Heart left ventricle (tissue), 16 donors: Measurements from ENCODE around the gene ZNF446. TPM values are rescaled to one million over a fixed set of nuclear protein-coding genes. Genes with fewer than 3 reads are reported as not detected.
A peak's percentile ranks its signal among the peaks of the same experiment; 100 is the strongest.

Experiments used
- ATAC-seq, 4 donors: fragments of 200-7000 bp; cut with Tn5 transposase; one replicate each; pipeline ENCODE4 v1.9.1; 2020 to 2022; ENCODE audit warnings: moderate library complexity in 4 of 4, mild to moderate bottlenecking in 3 of 4, moderate number of reproducible peaks in 1 of 4
- DNase-seq, 5 donors: peaks; one replicate each; pipeline ENCODE4 v3.0.0-alpha.2; 2020
- H3K27ac ChIP-seq, 12 donors: fragments of 200-600 bp; sonication (generic) in 4 of 12; one replicate each; pipeline versions ENCODE4 v1.5.0 to v1.8.0; 2016 to 2022; ENCODE audit warnings: mild to moderate bottlenecking in 2 of 12
- H3K27me3 ChIP-seq, 9 donors: fragments of 200-600 bp; sonication (generic) in 2 of 9; one replicate each; pipeline versions ENCODE4 v1.5.1 to v1.8.0; 2016 to 2022; ENCODE audit warnings: mild to moderate bottlenecking in 3 of 9
- H3K36me3 ChIP-seq, 9 donors: fragments of 200-600 bp; sonication (generic) in 2 of 9; one replicate each; pipeline versions ENCODE4 v1.5.0 to v1.8.0; 2018 to 2022; ENCODE audit warnings: mild to moderate bottlenecking in 2 of 9
- H3K4me1 ChIP-seq, 12 donors: fragments of 200-600 bp; sonication (generic) in 4 of 12; one replicate each; pipeline versions ENCODE4 v1.5.0 to v1.8.0; 2016 to 2022; ENCODE audit warnings: mild to moderate bottlenecking in 3 of 12
- H3K4me3 ChIP-seq, 12 donors: fragments of 200-600 bp; sonication (generic) in 4 of 12; one replicate each; pipeline versions ENCODE4 v1.5.0 to v1.8.0; 2017 to 2022; ENCODE audit warnings: mild to moderate bottlenecking in 9 of 12, moderate library complexity in 4 of 12
- H3K9me3 ChIP-seq, 12 donors: fragments of 200-600 bp; sonication (generic) in 4 of 12; one replicate each; pipeline versions ENCODE4 v1.5.0 to v1.8.0; 2016 to 2022; ENCODE audit warnings: mild to moderate bottlenecking in 1 of 12
- POLR2A ChIP-seq, 2 donors: fragments of 450-650 bp; IDR thresholded peaks; one replicate each; pipeline ENCODE4 v1.6.1; 2017; ENCODE audit warnings: antibody characterized with exemption in 2 of 2, mild to moderate bottlenecking in 2 of 2, moderate library complexity in 2 of 2
- WGBS, 4 donors: extraction: QIAGEN DNeasy Blood & Tissue Kit in 2 of 4; methylation state at CpG; one replicate each; pipeline versions ENCODE4 v1.1.5 to v1.1.7; 2013 to 2018; 5-methylcytosine and 5-hydroxymethylcytosine counted together
- intact Hi-C, 10 donors: fragments of 100-400 bp; cut with DNase I; formaldehyde crosslinking; loops; one replicate each; pipeline versions ENCODE4 v1.11.1 to v1.14.2; 2022
- polyA plus RNA-seq, 2 donors: library from polyadenylated mRNA; stranded (reverse); fragments of 200-250 nt; gene quantifications; one replicate each; pipeline ENCODE4 v1.2.3, GENCODE V29; 2013
- total RNA-seq, 9 donors: library from RNA; depleted of rRNA in 2 of 9; stranded (reverse); fragments of >200 nt in 2 of 9; fragmentation: NEBNext Ultra II Directional in 3 of 9; extraction: Animal tissue kit (Norgen Biotek cat#: 25700) in 3 of 9; gene quantifications; one replicate each; pipeline versions ENCODE4 v1.1.0 to v1.2.4, GENCODE V29; 2016 to 2023
- TF ChIP-seq, protein P1 (sequence below), 12 donors: fragments of 200-600 bp; sonication (generic) in 4 of 12; IDR thresholded peaks; one replicate each; pipeline versions ENCODE4 v1.5.0 to v1.8.0; 2018 to 2022; ENCODE audit warnings: antibody characterized with exemption in 12 of 12, mild to moderate bottlenecking in 5 of 12
- donor health status: ischemic (EF 13 %, LVEDD 7.1; RV severe dilation, severe dysfunction).
- donor health status: healthy with polysubstance abuse.
- donor health status: DM: no; HTN: yes; CAD: no.
- donor health status: DM: no; HTN: no; CAD: no.
- donor health status: ischemic (EF 25% LVEDD 6.9; RV normal size, moderate dysfunction).
- donor health status: ischemic (EF 25% LVEDD 5.7; RV mildly dilated, moderate dysfunction).
- donor health status: healthy.
- donor health status: DM: yes; HTN: yes; CAD: no.
- donor health status: ischemic (EF 35%, LVEDD 5.7; RV mildly dilated, moderate dysfunction).
- donor health status: nonischemic (EF 11% LVEDD 7.7; RV severe dilation, severe dysfunction).
- donor health status: DM: yes; HTN: yes; CAD: no.
- donor health status: PGD.
- donor health status: ischemic (EF 29% LVEDD 5.4; RV normal size, mild dysfunction).
- donor health status: nonischemic (EF 23%, LVEDD 6.1; RV moderate dilation, normal function).

ZNF446 gene
- total and polyA plus RNA-seq, 11 donors: 4.3 to 9.3 (median 6.0) TPM

DNA sequence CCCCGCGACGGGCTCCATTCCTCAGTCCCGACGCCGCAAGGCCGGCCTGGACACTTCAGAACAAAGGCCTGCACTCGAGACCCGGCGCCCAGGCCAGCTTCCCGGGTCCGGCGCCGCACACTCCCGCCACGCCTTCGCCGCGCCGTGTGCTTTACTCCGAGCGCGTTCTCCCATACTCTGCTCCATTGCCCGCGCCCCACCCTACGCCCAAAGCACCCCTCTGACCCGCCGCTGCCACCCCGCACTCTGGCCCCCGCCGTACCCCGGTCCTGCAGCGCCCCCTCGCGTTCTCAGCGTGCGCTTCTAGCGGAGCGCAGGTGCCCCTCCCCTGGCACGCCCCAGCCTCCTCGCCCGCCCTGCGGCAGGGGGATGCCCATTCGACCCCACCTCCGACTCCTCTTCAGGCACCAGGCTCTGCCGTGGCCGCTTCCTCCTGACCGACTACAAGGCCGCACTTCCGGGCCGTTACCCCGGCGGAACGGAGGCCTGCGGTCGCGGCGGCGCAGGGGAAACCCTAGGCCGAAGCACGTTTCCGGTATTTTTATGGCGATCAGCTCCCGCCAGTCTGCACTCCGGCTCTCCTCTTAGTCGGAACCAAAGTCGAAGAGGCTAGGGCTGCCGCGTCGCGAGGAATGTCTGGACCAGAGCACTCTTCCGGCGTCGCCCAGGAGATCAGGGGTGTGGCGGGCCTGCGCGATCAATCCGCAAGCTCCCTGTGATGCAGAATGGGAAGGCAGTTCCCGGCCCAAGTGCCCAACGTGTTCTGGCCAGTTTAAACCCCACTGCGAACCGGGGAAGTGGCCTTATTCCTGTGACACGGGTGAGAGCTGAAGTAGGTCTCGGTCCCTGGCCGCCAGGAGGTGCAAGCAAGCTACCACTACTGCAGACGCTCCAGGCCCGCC is 43.5 kb downstream of the ZNF446 start, which contains the start of gene ZBTB45:
TSS of gene ZBTB45 (minus strand) at position 456 of the 902 bp plus-strand sequence. CDS start 2,137 bp downstream, outside the sequence.
- intact Hi-C loops: loop anchor here in 5 of 10 donors (1.0 to 2.0 kb wide), 6 partner anchors 19 to 337 kb away; partner anchors contain the start of genes TRIM28 (in 2 of the 5), MZF1 (in 1 of the 5) and ZNF274 (in 1 of the 5)
- Histone ChIP-seq H3K27ac (peak within 1 kb of the TSS; percentile 79 to 99 (median 94)), H3K9me3 (no peaks in the 10 kb centered on the region), H3K27me3 (no peaks in the 10 kb centered on the region), H3K4me1 (peaks cover 7 to 53% (median 32%) of the 10 kb centered on the region in 12 donors), H3K4me3 (peak within 1 kb of the TSS; percentile 70 to 97 (median 86)), H3K36me3 (peaks cover 0 to 24% (median 17%) of the 10 kb centered on the region in 9 donors)
- ATAC-seq (peak; percentile 90 to 95 (median 94)), DNase-seq (peak; percentile 93 to 94 (median 93))
- WGBS, 4 donors: 0 to 1% (median 1%) methylated on average over 62 to 87 of the region's 87 CpGs
- TF ChIP-seq POLR2A (IDR thresholded peaks at IDR 0.05): peak in 1 of 2 donors; percentile 42
- TF ChIP-seq, protein P1, sequence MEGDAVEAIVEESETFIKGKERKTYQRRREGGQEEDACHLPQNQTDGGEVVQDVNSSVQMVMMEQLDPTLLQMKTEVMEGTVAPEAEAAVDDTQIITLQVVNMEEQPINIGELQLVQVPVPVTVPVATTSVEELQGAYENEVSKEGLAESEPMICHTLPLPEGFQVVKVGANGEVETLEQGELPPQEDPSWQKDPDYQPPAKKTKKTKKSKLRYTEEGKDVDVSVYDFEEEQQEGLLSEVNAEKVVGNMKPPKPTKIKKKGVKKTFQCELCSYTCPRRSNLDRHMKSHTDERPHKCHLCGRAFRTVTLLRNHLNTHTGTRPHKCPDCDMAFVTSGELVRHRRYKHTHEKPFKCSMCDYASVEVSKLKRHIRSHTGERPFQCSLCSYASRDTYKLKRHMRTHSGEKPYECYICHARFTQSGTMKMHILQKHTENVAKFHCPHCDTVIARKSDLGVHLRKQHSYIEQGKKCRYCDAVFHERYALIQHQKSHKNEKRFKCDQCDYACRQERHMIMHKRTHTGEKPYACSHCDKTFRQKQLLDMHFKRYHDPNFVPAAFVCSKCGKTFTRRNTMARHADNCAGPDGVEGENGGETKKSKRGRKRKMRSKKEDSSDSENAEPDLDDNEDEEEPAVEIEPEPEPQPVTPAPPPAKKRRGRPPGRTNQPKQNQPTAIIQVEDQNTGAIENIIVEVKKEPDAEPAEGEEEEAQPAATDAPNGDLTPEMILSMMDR (IDR thresholded peaks at IDR 0.05): peak; percentile 36 to 78 (median 56)

DNA sequence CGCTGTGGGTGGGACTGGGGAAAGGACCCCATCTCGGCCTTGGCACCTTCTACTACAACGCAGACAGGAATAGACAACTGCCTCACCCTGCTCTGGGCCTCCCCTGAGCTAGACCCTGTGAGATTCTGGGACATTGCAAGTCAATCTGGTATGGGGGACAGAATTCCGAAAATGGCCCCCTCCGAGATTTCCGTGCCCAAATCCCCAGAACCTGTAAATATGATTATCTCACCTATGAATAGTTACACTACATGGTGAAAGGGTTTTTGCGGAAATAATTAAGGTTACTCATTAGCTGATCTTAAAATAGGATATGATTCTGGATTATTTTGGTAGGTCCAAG is 44.1 kb downstream of the ZNF446 start:
- Histone ChIP-seq H3K36me3 (peaks cover 0 to 23% (median 17%) of the 10 kb centered on the region in 9 donors), H3K9me3 (no peaks in the 10 kb centered on the region), H3K4me3 (peak overlapping the region; percentile 70 to 97 (median 86)), H3K27ac (peak overlapping the region; percentile 79 to 99 (median 94)), H3K4me1 (peaks cover 7 to 47% (median 30%) of the 10 kb centered on the region in 12 donors), H3K27me3 (no peaks in the 10 kb centered on the region)
- 8 to 18% (median 11%) methylated on average over 6 to 7 of the region's 7 CpGs for WGBS, 4 donors
- DNase-seq (no peak), ATAC-seq (peak in 1 of 4 donors; percentile 40)
- intact Hi-C loops: loop anchor here in 1 of 10 donors (2.0 kb wide), 1 partner anchor 19 kb away; no protein-coding TSS in a partner anchor
- no peak for TF ChIP-seq POLR2A (IDR thresholded peaks at IDR 0.05)
- TF ChIP-seq, protein P1 (IDR thresholded peaks at IDR 0.05): no peak

DNA sequence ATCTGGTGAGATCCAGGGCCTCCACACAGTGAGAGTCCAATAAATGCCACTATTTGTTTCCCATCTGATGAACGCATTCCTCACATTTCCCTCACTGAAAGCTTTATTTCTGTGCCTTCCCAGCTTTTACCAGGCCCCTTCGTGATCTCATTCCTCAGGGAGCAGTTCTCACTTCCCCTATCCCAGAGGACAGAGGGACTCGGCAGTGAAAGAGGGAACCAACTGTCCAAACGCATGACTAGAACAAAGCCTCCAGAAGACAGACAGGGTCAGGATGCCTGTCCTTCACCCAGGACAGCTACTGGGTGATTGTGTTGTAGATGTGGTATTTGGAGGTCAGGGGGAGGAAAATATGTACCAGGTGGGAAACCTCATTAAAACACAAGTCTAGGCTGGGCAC is 45.5 kb downstream of the ZNF446 start:
- Histone ChIP-seq H3K9me3 (no peaks in the 10 kb centered on the region), H3K4me3 (no peak overlapping the region), H3K27me3 (no peaks in the 10 kb centered on the region), H3K36me3 (peaks cover 0 to 9% (median 7%) of the 10 kb centered on the region in 9 donors), H3K27ac (no peak overlapping the region), H3K4me1 (peaks cover 7 to 33% (median 23%) of the 10 kb centered on the region in 12 donors)
- TF ChIP-seq, protein P1 (IDR thresholded peaks at IDR 0.05): no peak
- no peak for TF ChIP-seq POLR2A (IDR thresholded peaks at IDR 0.05)
- no peak for DNase-seq
- 63 to 74% (median 68%) methylated on average over 4 of the region's 4 CpGs for WGBS, 4 donors
- intact Hi-C loops: loop anchor here in 1 of 10 donors (2.0 kb wide), 1 partner anchor 17 kb away; no protein-coding TSS in a partner anchor
- no peak for ATAC-seq

DNA sequence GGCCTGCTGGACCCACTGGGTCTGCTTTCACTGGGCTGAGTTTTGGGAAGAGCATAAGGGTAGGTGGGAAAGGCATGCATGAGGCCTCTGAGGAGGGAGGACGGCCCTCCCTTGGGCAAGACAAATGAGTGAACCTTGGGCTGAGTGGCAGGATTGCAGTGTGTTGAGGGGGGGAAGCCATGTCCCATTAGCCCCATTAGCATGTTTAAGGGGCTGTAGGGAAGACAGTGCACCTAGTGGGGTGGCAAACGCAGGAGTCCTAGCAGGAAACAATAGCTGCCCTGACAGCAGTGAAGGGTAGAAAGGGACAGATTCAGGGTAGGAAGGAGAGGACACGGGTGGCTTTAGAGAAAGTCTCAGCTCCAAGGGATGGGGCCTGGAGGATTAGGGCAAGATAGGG is 46.6 kb downstream of the ZNF446 start:
- no peaks in the 10 kb centered on the region for H3K9me3 ChIP-seq
- intact Hi-C loops: no loop called here
- no peak overlapping the region for H3K4me3 ChIP-seq
- H3K27ac ChIP-seq: no peak overlapping the region
- H3K36me3 ChIP-seq: no peaks in the 10 kb centered on the region
- ATAC-seq (no peak), DNase-seq (no peak)
- H3K4me1 ChIP-seq: peaks cover 7 to 26% (median 17%) of the 10 kb centered on the region in 12 donors
- TF ChIP-seq, protein P1 (IDR thresholded peaks at IDR 0.05): no peak
- TF ChIP-seq POLR2A (IDR thresholded peaks at IDR 0.05): no peak
- WGBS, 4 donors: 73 to 85% (median 82%) methylated on average over 3 of the region's 3 CpGs
- H3K27me3 ChIP-seq: no peaks in the 10 kb centered on the region
